SK-N-SH treated with all-trans-retinoic acid at 6 μM for 48 hours (cell line): ENCODE data around the gene SYDE1.

Experiments
- GLIS3 ChIP-seq: fragments of 250-450 bp; sonication (Bioruptor Pico); IDR thresholded peaks from 2 replicates; pipeline ENCODE4 v1.5.0; 2020; ENCODE audit warnings: mild to moderate bottlenecking, moderate library complexity
- TOX ChIP-seq: fragments of 250-450 bp; sonication (Bioruptor Pico); IDR thresholded peaks from 2 replicates; pipeline ENCODE4 v1.8.0; 2021; ENCODE audit warnings: mild to moderate bottlenecking, moderate library complexity, borderline replicate concordance
- ZFP30 ChIP-seq: fragments of 450-650 bp; formaldehyde crosslinking; IDR thresholded peaks from 2 replicates; pipeline ENCODE4 v1.5.0; 2022; ENCODE audit warnings: mild to moderate bottlenecking, moderate library complexity

GRCh38 chr19:15110418-15110815 is 3.2 kb downstream of the SYDE1 start:
- TF ChIP-seq TOX (no peak), ZFP30 (no peak), GLIS3 (CRISPR knock-in tag) (no peak)
